Mammary epithelial cell (primary cell): ENCODE data around the gene RUVBL2.

Experiments used
- CTCF ChIP-seq, 2 donors: IDR thresholded peaks in 1 of 2; conservative IDR thresholded peaks in 1 of 2; 2 replicates each; pipeline ENCODE4 v1.5.1; 2011 to 2012; ENCODE audit warnings: inconsistent platforms in 2 of 2, low read length in 2 of 2, mild to moderate bottlenecking in 2 of 2, control low read depth in 1 of 2, low read depth in 1 of 2; ENCODE audit not compliant: insufficient read depth in 1 of 2; ENCODE audit errors: extremely low read depth in 1 of 2
- EZH2 ChIP-seq: IDR thresholded peaks from 2 replicates; pipeline ENCODE4 v1.6.1; 2012; ENCODE audit warnings: low read length, inconsistent platforms, borderline replicate concordance

GRCh38 chr19:48966541-48967345 lies 26.9 kb upstream of the RUVBL2 start:
- TF ChIP-seq CTCF (conservative IDR thresholded peaks at IDR 0.05 in 1 of 2, IDR thresholded peaks at IDR 0.05 in 1 of 2; ENCODE audit: extremely low read depth in 1 of 2, insufficient read depth in 1 of 2, low read depth in 1 of 2, low read length in 2 of 2) (no peak), EZH2 (no peak)
